Activated CD4-positive, alpha-beta T cell treated with anti-CD3 and anti-CD28 coated beads, Interleukin-2, amount 10 ng/mL, durations not matched to agents 24 days and 14 days (primary cell): ENCODE measurements around the gene ZFAND2A. TPM values are rescaled to one million over a fixed set of nuclear protein-coding genes. Genes with fewer than 3 reads are reported as not detected.
"Not testable (repeated sequence)": the region's sequence is repeated elsewhere in the genome, so short reads cannot be mapped to it uniquely, and the experiment has no call there.

Experiments
- DNase-seq: peaks from one replicate; pipeline ENCODE4 v3.0.0; 2022
- H3K27ac Mint-ChIP-seq: one replicate; pipeline ENCODE4 v1.8.0; 2022; ENCODE audit warnings: mild to moderate bottlenecking, mixed read lengths
- H3K27me3 Mint-ChIP-seq: one replicate; pipeline ENCODE4 v1.8.0; 2022; ENCODE audit warnings: mixed read lengths
- H3K36me3 Mint-ChIP-seq: one replicate; pipeline ENCODE4 v1.8.0; 2022; ENCODE audit warnings: low read depth, mild to moderate bottlenecking, mixed read lengths
- H3K4me1 Mint-ChIP-seq: one replicate; pipeline ENCODE4 v1.8.0; 2021; ENCODE audit warnings: mixed read lengths
- H3K4me3 Mint-ChIP-seq: one replicate; pipeline ENCODE4 v1.8.0; 2022; ENCODE audit warnings: mild to moderate bottlenecking, moderate library complexity, mixed read lengths
- H3K9me3 Mint-ChIP-seq: one replicate; pipeline ENCODE4 v1.8.0; 2021; ENCODE audit warnings: mixed read lengths
- intact Hi-C: fragments of 100-400 bp; cut with micrococcal nuclease; formaldehyde crosslinking; loops from one replicate; pipeline ENCODE4 v1.15.1; 2023
- total RNA-seq: library from RNA; stranded (reverse); gene quantifications from 2 replicates; pipeline ENCODE4 v1.2.3, GENCODE V29; 2022

The ZFAND2A gene
- total RNA-seq, 1 donor from 2014 or later = 24.2 TPM

- H3K4me1 Mint-ChIP-seq = peaks cover 19% of the 10 kb centered on the region
- H3K27me3 Mint-ChIP-seq = peaks cover 12% of the 10 kb centered on the region
- peak overlapping the region; percentile 27 for H3K27ac Mint-ChIP-seq
- DNase-seq = no peak
- intact Hi-C loops = loop anchor here (10.0 kb wide), 1 partner anchor 225 kb away; no protein-coding TSS in a partner anchor
- H3K36me3 Mint-ChIP-seq = peaks cover 14% of the 10 kb centered on the region
- H3K9me3 Mint-ChIP-seq = peaks cover 22% of the 10 kb centered on the region
- H3K4me3 Mint-ChIP-seq = no peak overlapping the region
Observed at GRCh38 chr7:1189986-1190772, 30.2 kb upstream of the ZFAND2A start.

- H3K27me3 Mint-ChIP-seq = peaks cover 12% of the 10 kb centered on the region
- no peak overlapping the region for H3K27ac Mint-ChIP-seq
- H3K4me1 Mint-ChIP-seq = peaks cover 19% of the 10 kb centered on the region
- H3K9me3 Mint-ChIP-seq = peaks cover 22% of the 10 kb centered on the region
- no peak overlapping the region for H3K4me3 Mint-ChIP-seq
- DNase-seq = no peak
- H3K36me3 Mint-ChIP-seq = peaks cover 14% of the 10 kb centered on the region
- intact Hi-C loops = no loop called here
Observed at GRCh38 chr7:1188720-1189294, 28.8 kb upstream of the ZFAND2A start.

- H3K27me3 Mint-ChIP-seq = peaks cover 12% of the 10 kb centered on the region
- no peak overlapping the region for H3K27ac Mint-ChIP-seq
- no peak overlapping the region for H3K4me3 Mint-ChIP-seq
- DNase-seq = no peak
- intact Hi-C loops = no loop called here
- peaks cover 11% of the 10 kb centered on the region for H3K36me3 Mint-ChIP-seq
- H3K4me1 Mint-ChIP-seq = peaks cover 15% of the 10 kb centered on the region
- peaks cover 19% of the 10 kb centered on the region for H3K9me3 Mint-ChIP-seq
Observed at GRCh38 chr7:1187127-1187526, 27.1 kb upstream of the ZFAND2A start.

GRCh38 chr7:1181640-1182039 is 21.6 kb upstream of the ZFAND2A start:
- Mint-ChIP-seq H3K4me1 (peaks cover 3% of the 10 kb centered on the region), H3K4me3 (no peak overlapping the region), H3K9me3 (no peaks in the 10 kb centered on the region), H3K27ac (no peak overlapping the region), H3K36me3 (no peaks in the 10 kb centered on the region), H3K27me3 (peaks cover 8% of the 10 kb centered on the region)
- DNase-seq = no peak
- intact Hi-C loops = no loop called here

GRCh38 chr7:1181031-1181430 is 21.0 kb upstream of the ZFAND2A start:
- intact Hi-C loops = no loop called here
- no peak overlapping the region for H3K27ac Mint-ChIP-seq

GRCh38 chr7:1176891-1177373 is 16.9 kb upstream of the ZFAND2A start:
- peak overlapping the region; percentile 24 for H3K4me3 Mint-ChIP-seq
- peak; percentile 95 for DNase-seq
- intact Hi-C loops = loop anchor here (1.0 to 2.0 kb wide), 3 partner anchors 16 to 184 kb away; partner anchors contain the start of gene ZFAND2A
- H3K27me3 Mint-ChIP-seq = peaks cover 3% of the 10 kb centered on the region
- H3K36me3 Mint-ChIP-seq = no peaks in the 10 kb centered on the region
- H3K9me3 Mint-ChIP-seq = no peaks in the 10 kb centered on the region
- H3K4me1 Mint-ChIP-seq = peaks cover 10% of the 10 kb centered on the region
- H3K27ac Mint-ChIP-seq = peak overlapping the region; percentile 60

More at GRCh38 chr7:1181031-1181430, 21.0 kb upstream of the ZFAND2A start:
- H3K9me3 Mint-ChIP-seq = no peaks in the 10 kb centered on the region
- no peaks in the 10 kb centered on the region for H3K36me3 Mint-ChIP-seq
- H3K4me1 Mint-ChIP-seq = peaks cover 8% of the 10 kb centered on the region
- no peak overlapping the region for H3K4me3 Mint-ChIP-seq
- no peak for DNase-seq
- peaks cover 3% of the 10 kb centered on the region for H3K27me3 Mint-ChIP-seq

GRCh38 chr7:1175967-1176851 is 16.2 kb upstream of the ZFAND2A start:
- intact Hi-C loops = loop anchor here (1.0 to 2.0 kb wide), 3 partner anchors 15 to 183 kb away; partner anchors contain the start of gene ZFAND2A
- H3K36me3 Mint-ChIP-seq = no peaks in the 10 kb centered on the region
- peak overlapping the region; percentile 60 for H3K27ac Mint-ChIP-seq

GRCh38 chr7:1175597-1175966 is 15.6 kb upstream of the ZFAND2A start:
- H3K27me3 Mint-ChIP-seq = peaks cover 3% of the 10 kb centered on the region
- intact Hi-C loops = no loop called here
- DNase-seq = no peak
- H3K36me3 Mint-ChIP-seq = no peaks in the 10 kb centered on the region
- no peak overlapping the region for H3K4me3 Mint-ChIP-seq
- H3K9me3 Mint-ChIP-seq = no peaks in the 10 kb centered on the region
- peak overlapping the region; percentile 60 for H3K27ac Mint-ChIP-seq
- H3K4me1 Mint-ChIP-seq = peaks cover 10% of the 10 kb centered on the region

More at GRCh38 chr7:1175967-1176851, 16.2 kb upstream of the ZFAND2A start:
- Mint-ChIP-seq H3K9me3 (no peaks in the 10 kb centered on the region), H3K4me1 (peaks cover 10% of the 10 kb centered on the region), H3K4me3 (peak overlapping the region; percentile 48), H3K27me3 (peaks cover 3% of the 10 kb centered on the region)
- DNase-seq = peak; percentile 95

- intact Hi-C loops = no loop called here
- no peak overlapping the region for H3K27ac Mint-ChIP-seq
- no peak for DNase-seq
- H3K9me3 Mint-ChIP-seq = no peaks in the 10 kb centered on the region
- H3K36me3 Mint-ChIP-seq = no peaks in the 10 kb centered on the region
- H3K4me1 Mint-ChIP-seq = peaks cover 12% of the 10 kb centered on the region
- peaks cover 3% of the 10 kb centered on the region for H3K27me3 Mint-ChIP-seq
- H3K4me3 Mint-ChIP-seq = no peak overlapping the region
Observed at GRCh38 chr7:1174881-1175596, 15.0 kb upstream of the ZFAND2A start.

- Mint-ChIP-seq H3K27ac (no peak overlapping the region), H3K4me3 (no peak overlapping the region), H3K27me3 (peaks cover 3% of the 10 kb centered on the region), H3K36me3 (no peaks in the 10 kb centered on the region), H3K4me1 (peaks cover 21% of the 10 kb centered on the region), H3K9me3 (no peaks in the 10 kb centered on the region)
- DNase-seq = no peak
- intact Hi-C loops = no loop called here
Observed at GRCh38 chr7:1174002-1174401, 14.0 kb upstream of the ZFAND2A start.

- intact Hi-C loops = no loop called here
Observed at GRCh38 chr7:1172666-1173523, 12.9 kb upstream of the ZFAND2A start.

GRCh38 chr7:1171516-1171915 is 11.5 kb upstream of the ZFAND2A start:
- H3K27ac Mint-ChIP-seq, H3K36me3 Mint-ChIP-seq, DNase-seq, H3K4me3 Mint-ChIP-seq, H3K9me3 Mint-ChIP-seq, intact Hi-C loops, H3K27me3 Mint-ChIP-seq: not testable (repeated sequence)
- peaks cover 17% of the 10 kb centered on the region for H3K4me1 Mint-ChIP-seq

More at GRCh38 chr7:1172666-1173523, 12.9 kb upstream of the ZFAND2A start:
- no peaks in the 10 kb centered on the region for H3K9me3 Mint-ChIP-seq
- H3K27me3 Mint-ChIP-seq = peaks cover 2% of the 10 kb centered on the region
- no peaks in the 10 kb centered on the region for H3K36me3 Mint-ChIP-seq
- H3K27ac Mint-ChIP-seq = no peak overlapping the region
- no peak for DNase-seq
- H3K4me3 Mint-ChIP-seq = no peak overlapping the region
- peaks cover 21% of the 10 kb centered on the region for H3K4me1 Mint-ChIP-seq
